Astrocyte (in vitro differentiated cells and primary cell): ENCODE measurements around the gene CYB5B. TPM values are rescaled to one million over a fixed set of nuclear protein-coding genes. Genes with fewer than 3 reads are reported as not detected.

ENCODE experiments used
- DNase-seq: peaks from one replicate; pipeline ENCODE4 v3.0.0-alpha.2; 2010; ENCODE audit warnings: low read depth
- FAIRE-seq: peaks from 2 replicates; lab custom pipeline; 2011; peaks lifted over from hg19 to GRCh38; lab: Jason Lieb, UNC
- H2AFZ ChIP-seq: 2 replicates; pipeline ENCODE4 v1.6.0; 2012; ENCODE audit warnings: low read depth, low read length, inconsistent platforms
- H3K27ac ChIP-seq: 2 replicates; pipeline ENCODE4 v1.5.1; 2011; ENCODE audit warnings: low read depth, low read length, inconsistent platforms
- H3K27me3 ChIP-seq: 2 replicates; pipeline ENCODE4 v1.6.0; 2011; ENCODE audit warnings: low read length, inconsistent platforms; ENCODE audit not compliant: insufficient read depth
- H3K36me3 ChIP-seq: 2 replicates; pipeline ENCODE4 v1.5.1; 2011; ENCODE audit warnings: low read length, inconsistent platforms; ENCODE audit not compliant: insufficient read depth
- H3K4me1 ChIP-seq: 2 replicates; pipeline ENCODE4 v1.5.1; 2011; ENCODE audit warnings: low read length, inconsistent platforms; ENCODE audit not compliant: insufficient read depth
- H3K4me2 ChIP-seq: 2 replicates; pipeline ENCODE4 v1.6.0; 2012; ENCODE audit warnings: low read length, inconsistent platforms
- H3K4me3 ChIP-seq: 2 replicates; pipeline ENCODE4 v1.5.1; 2011; ENCODE audit warnings: low read depth, mild to moderate bottlenecking, low read length, inconsistent platforms; ENCODE audit not compliant: insufficient read depth
- H3K79me2 ChIP-seq: 2 replicates; pipeline ENCODE4 v1.6.0; 2012; ENCODE audit warnings: mild to moderate bottlenecking, low read length, inconsistent platforms; ENCODE audit not compliant: insufficient read depth
- H3K9ac ChIP-seq: 2 replicates; pipeline ENCODE4 v1.6.0; 2012; ENCODE audit warnings: mild to moderate bottlenecking, low read length, inconsistent platforms
- H3K9me3 ChIP-seq: 2 replicates; pipeline ENCODE4 v1.5.1; 2012; ENCODE audit warnings: low read depth, mild to moderate bottlenecking, low read length, inconsistent platforms; ENCODE audit not compliant: insufficient read depth
- H4K20me1 ChIP-seq: 2 replicates; pipeline ENCODE4 v1.6.0; 2012; ENCODE audit warnings: low read length, inconsistent platforms; ENCODE audit not compliant: insufficient read depth
- H3K27ac Mint-ChIP-seq: one replicate; pipeline ENCODE4 v1.8.0; 2021; ENCODE audit warnings: mild to moderate bottlenecking, mixed read lengths; ENCODE audit not compliant: unreplicated experiment
- H3K27me3 Mint-ChIP-seq: one replicate; pipeline ENCODE4 v1.8.0; 2021; ENCODE audit warnings: low read depth, mixed read lengths; ENCODE audit not compliant: unreplicated experiment
- H3K36me3 Mint-ChIP-seq: one replicate; pipeline ENCODE4 v1.8.0; 2021; ENCODE audit warnings: low read depth, mixed read lengths; ENCODE audit not compliant: unreplicated experiment
- H3K4me1 Mint-ChIP-seq: one replicate; pipeline ENCODE4 v1.8.0; 2021; ENCODE audit warnings: low read depth, mixed read lengths; ENCODE audit not compliant: unreplicated experiment
- H3K4me3 Mint-ChIP-seq: one replicate; pipeline ENCODE4 v1.8.0; 2021; ENCODE audit warnings: mild to moderate bottlenecking, moderate library complexity, mixed read lengths; ENCODE audit not compliant: unreplicated experiment
- H3K9me3 Mint-ChIP-seq: one replicate; pipeline ENCODE4 v1.8.0; 2021; ENCODE audit warnings: mild to moderate bottlenecking, mixed read lengths; ENCODE audit not compliant: unreplicated experiment
- EZH2 ChIP-seq: IDR thresholded peaks from 2 replicates; pipeline ENCODE4 v1.6.1; 2012; ENCODE audit warnings: mild to moderate bottlenecking, low read length, inconsistent platforms; ENCODE audit not compliant: insufficient read depth
- total RNA-seq: library from RNA; stranded (reverse); gene quantifications from 2 replicates; pipeline ENCODE4 v1.2.1, GENCODE V29; 2021
- TF ChIP-seq, protein P1 (sequence below): IDR thresholded peaks from 2 replicates; pipeline ENCODE4 v1.5.1; 2011; ENCODE audit warnings: low read depth, mild to moderate bottlenecking, inconsistent platforms, low read length, moderate library complexity; ENCODE audit not compliant: insufficient read depth

Gene CYB5B
- total RNA-seq, 1 donor from 2014 or later = 149 TPM

DNA sequence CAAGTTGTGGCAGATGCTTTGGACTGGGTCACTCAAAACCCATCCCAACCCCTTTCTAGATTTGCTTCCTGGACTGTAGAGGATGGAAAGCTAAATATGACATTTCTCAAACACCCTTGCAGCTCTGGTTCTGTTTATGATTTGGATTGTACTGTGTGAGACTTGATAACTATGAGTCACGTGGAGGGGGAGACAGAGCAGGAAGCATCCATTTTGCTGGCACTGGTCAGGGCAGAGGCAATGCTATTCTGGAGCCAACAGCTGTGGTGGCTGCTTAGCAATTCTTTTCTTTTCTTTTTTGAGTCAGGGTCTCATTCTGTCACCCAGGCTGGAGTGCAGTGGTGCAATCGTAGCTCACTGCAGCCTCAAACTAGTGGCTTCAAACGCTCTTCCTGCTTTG lies 25.1 kb upstream of the CYB5B start:
- Mint-ChIP-seq H3K9me3 (no peaks in the 10 kb centered on the region), H3K4me1 (peaks cover 22% of the 10 kb centered on the region), H3K27me3 (no peaks in the 10 kb centered on the region), H3K4me3 (no peak overlapping the region), H3K36me3 (no peaks in the 10 kb centered on the region), H3K27ac (no peak overlapping the region)
- H3K36me3 ChIP-seq = no peaks in the 10 kb centered on the region
- DNase-seq (no peak), FAIRE-seq (no peak)
- H3K4me3 ChIP-seq = no peak overlapping the region
- H3K9ac ChIP-seq = no peak overlapping the region
- H2AFZ ChIP-seq = peak overlapping the region; percentile 19
- H3K9me3 ChIP-seq = no peaks in the 10 kb centered on the region
- H3K27me3 ChIP-seq = no peaks in the 10 kb centered on the region
- peaks cover 32% of the 10 kb centered on the region for H3K4me1 ChIP-seq
- H4K20me1 ChIP-seq = no peaks in the 10 kb centered on the region
- no peak overlapping the region for H3K27ac ChIP-seq
- TF ChIP-seq EZH2 = no peak
- TF ChIP-seq, protein P1, sequence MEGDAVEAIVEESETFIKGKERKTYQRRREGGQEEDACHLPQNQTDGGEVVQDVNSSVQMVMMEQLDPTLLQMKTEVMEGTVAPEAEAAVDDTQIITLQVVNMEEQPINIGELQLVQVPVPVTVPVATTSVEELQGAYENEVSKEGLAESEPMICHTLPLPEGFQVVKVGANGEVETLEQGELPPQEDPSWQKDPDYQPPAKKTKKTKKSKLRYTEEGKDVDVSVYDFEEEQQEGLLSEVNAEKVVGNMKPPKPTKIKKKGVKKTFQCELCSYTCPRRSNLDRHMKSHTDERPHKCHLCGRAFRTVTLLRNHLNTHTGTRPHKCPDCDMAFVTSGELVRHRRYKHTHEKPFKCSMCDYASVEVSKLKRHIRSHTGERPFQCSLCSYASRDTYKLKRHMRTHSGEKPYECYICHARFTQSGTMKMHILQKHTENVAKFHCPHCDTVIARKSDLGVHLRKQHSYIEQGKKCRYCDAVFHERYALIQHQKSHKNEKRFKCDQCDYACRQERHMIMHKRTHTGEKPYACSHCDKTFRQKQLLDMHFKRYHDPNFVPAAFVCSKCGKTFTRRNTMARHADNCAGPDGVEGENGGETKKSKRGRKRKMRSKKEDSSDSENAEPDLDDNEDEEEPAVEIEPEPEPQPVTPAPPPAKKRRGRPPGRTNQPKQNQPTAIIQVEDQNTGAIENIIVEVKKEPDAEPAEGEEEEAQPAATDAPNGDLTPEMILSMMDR = no peak
- H3K4me2 ChIP-seq = no peak overlapping the region
- H3K79me2 ChIP-seq = no peaks in the 10 kb centered on the region

DNA sequence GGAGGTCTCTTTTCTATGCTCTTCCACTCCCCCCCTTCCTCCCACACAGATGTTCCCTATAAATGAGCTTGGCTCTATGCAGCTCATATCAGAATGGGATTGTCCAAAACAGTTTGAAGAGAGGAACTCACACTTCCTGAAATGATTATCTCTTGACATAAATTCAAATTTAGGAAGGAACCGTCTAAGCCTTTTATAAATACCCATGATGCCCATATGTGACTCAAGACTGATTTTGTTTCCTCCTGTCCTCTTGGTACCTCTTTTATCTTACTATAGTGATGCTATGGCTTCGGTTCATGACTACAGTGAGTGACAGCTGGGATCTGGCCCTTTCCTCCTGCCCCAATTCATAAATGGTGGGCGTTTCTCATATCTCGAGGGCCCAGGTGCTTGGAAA lies 22.0 kb upstream of the CYB5B start:
- H3K4me1 Mint-ChIP-seq = peaks cover 26% of the 10 kb centered on the region
- peaks cover 3% of the 10 kb centered on the region for H3K9me3 Mint-ChIP-seq

DNA sequence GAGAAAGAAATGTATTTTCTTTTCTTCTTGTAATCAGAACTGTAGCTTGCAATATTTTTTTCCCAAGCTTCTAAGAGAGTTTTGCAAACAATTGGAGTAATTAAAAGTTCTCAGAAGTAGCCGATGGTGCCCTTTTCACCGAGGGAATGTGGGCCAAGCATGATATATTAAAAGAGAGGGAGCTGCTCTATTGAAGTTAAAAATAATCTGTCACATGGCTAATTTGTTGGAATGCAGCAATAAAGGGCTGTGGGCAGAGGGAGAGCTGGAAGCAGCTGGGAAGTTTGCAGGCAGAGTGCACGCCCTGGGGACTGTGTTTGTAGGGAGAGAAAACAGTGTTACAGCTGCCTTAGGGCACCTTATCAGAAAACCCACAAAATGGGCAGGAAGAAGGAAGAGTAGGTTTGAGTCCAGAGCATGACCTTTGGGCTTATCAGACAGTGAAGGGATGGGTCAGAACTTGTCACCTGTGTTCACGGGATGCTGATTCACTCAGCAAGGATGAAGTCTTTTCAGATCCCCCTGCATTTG lies 20.1 kb upstream of the CYB5B start:
- peak overlapping the region; percentile 66 for H3K4me2 ChIP-seq

More for the DNA sequence above, 22.0 kb upstream of the CYB5B start:
- Mint-ChIP-seq H3K36me3 (no peaks in the 10 kb centered on the region), H3K4me3 (no peak overlapping the region), H3K27me3 (no peaks in the 10 kb centered on the region), H3K27ac (no peak overlapping the region)
- DNase-seq (no peak), FAIRE-seq (no peak)
- Histone ChIP-seq H2AFZ (no peak overlapping the region), H3K36me3 (no peaks in the 10 kb centered on the region), H3K79me2 (no peaks in the 10 kb centered on the region), H3K27ac (no peak overlapping the region), H3K4me1 (peaks cover 28% of the 10 kb centered on the region), H3K9me3 (no peaks in the 10 kb centered on the region), H3K4me3 (no peak overlapping the region), H3K9ac (no peak overlapping the region), H3K4me2 (no peak overlapping the region), H4K20me1 (no peaks in the 10 kb centered on the region), H3K27me3 (no peaks in the 10 kb centered on the region)
- TF ChIP-seq, protein P1 = no peak
- no peak for TF ChIP-seq EZH2

More for the DNA sequence above, 20.1 kb upstream of the CYB5B start:
- no peaks in the 10 kb centered on the region for H4K20me1 ChIP-seq
- H2AFZ ChIP-seq = peak overlapping the region; percentile 6
- H3K9me3 ChIP-seq = no peaks in the 10 kb centered on the region
- Mint-ChIP-seq H3K27me3 (no peaks in the 10 kb centered on the region), H3K4me3 (peak overlapping the region; percentile 52), H3K9me3 (peaks cover 3% of the 10 kb centered on the region), H3K27ac (peak overlapping the region; percentile 67), H3K4me1 (peaks cover 13% of the 10 kb centered on the region), H3K36me3 (no peaks in the 10 kb centered on the region)
- H3K9ac ChIP-seq = peak overlapping the region; percentile 1
- FAIRE-seq (no peak), DNase-seq (peak; percentile 69)
- TF ChIP-seq EZH2 = no peak
- TF ChIP-seq, protein P1 = no peak
- no peaks in the 10 kb centered on the region for H3K79me2 ChIP-seq
- H3K4me1 ChIP-seq = peaks cover 13% of the 10 kb centered on the region
- H3K27ac ChIP-seq = no peak overlapping the region
- no peaks in the 10 kb centered on the region for H3K27me3 ChIP-seq
- H3K4me3 ChIP-seq = no peak overlapping the region
- H3K36me3 ChIP-seq = no peaks in the 10 kb centered on the region
